ENCODE measurements around the gene CDH23.

CDH23 gene

DNA sequence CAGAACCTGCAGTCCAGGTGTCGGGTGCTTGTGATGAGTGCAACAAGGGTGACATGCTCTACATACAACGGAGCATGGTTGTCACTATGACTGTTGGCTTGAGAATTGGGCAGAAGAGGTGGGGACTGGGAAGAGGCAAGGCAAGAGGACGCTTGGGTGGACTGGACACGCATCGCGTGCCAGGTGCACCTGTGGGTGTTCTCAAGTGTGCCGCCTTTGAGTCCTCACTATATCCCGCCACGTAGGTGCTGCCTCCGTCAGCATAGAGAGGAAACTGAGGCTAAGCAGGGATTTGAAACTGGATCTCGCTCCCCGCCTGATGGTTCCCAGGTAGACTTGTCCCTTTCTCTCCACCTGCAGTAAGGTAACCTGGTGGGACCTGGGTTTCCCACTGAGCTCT is 27.2 kb downstream of the CDH23 start:
- FAIRE-seq, result no peak

DNA sequence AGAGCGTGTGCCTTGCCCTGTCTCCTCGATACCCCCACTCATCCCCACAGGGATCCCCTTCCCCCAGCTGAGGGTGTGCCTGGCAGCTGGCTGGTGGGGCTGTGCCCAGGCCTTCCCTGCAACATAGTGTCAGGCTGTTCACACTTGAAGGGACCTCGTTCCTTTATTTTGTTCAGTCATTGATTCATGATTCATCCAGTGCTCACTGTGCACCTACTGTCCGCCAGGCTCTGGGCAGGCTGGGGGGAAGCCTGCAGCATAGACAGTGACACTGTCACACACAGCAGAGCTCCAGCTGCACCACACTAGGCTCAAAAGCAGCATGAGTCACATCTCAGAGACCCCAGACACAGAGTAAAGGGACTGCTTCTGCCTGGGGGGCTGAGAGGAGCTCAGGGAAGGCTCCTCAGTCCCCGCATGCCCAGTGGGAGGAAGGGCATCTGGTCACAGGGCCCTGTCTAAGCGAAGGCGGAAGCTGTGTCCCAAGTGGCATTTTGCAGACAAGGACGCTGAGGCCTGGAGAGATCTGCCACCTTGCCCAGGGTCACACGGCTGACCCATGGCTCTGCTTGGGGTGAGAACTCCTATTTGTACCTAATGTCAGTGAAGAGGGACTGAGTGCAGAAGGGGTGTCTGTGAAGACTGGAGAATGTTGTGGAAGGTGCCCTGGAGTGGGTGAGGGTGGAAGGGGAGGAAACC is 27.9 kb downstream of the CDH23 start:
- FAIRE-seq, result no peak

DNA sequence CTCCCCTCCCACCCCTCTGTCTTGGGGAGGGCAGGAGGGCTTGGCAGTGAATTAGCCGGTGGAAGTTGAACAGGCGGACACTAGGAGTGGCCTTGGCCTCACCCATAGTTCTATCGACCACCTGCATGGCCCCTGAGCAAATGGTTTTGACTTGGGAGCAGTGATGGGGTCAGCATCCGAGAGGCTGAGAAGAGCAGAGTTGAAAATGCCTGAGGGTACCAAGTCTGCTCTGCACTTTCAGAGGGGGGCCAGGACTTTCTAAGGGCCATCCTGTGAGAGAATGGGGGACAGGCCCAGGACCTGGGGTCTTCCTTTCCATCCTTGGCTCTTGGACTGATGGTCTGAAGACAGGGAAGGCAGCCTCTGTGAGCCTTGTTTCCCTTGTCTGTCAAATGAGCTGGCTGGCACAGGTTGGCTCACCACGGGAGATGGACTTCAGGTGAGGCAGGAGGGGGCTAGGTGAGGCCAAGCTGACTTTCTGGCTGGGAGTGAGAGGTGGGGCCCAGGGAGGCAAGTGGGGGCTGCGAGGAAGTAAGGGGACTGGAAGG is 29.4 kb downstream of the CDH23 start:
- no peak for FAIRE-seq

DNA sequence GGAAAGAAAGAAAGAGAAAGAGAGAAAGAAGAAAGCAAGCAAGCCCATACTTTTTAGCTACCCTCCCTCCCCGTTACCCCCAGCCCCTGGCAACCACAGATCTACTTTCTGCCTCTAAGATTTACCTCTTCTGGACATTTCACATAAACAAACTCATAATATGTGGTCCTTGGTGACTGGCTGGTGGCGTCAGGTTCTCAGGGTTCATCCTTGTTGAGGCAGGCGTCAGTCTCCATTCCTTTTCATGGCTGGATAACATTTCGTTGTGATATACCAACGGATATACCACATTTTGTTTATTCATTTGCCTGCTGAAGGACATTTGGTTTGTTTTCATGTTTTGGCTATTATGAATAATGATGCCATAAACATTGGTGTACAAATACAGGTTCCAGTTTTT is 30.5 kb downstream of the CDH23 start:
- no peak for FAIRE-seq

DNA sequence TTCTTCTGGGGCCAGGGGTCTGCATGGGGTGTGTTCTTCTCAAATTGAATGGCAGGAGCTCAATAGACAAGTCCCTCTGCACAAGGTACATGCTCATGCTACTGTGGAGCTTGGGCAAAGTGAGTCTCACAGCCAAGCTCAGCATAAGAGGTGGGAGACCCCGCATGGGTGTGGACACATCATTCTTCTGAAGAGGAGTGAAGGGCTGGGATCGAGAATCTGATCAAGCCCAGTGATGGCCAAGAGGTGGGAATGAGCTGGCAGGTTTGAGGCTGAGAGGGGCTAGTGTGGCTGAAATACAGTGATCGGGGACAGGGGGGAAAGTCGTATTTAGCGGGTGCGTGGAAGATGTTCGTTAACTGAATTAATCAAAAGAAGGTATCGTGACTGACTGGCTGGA is 32.6 kb downstream of the CDH23 start:
- FAIRE-seq, result no peak

DNA sequence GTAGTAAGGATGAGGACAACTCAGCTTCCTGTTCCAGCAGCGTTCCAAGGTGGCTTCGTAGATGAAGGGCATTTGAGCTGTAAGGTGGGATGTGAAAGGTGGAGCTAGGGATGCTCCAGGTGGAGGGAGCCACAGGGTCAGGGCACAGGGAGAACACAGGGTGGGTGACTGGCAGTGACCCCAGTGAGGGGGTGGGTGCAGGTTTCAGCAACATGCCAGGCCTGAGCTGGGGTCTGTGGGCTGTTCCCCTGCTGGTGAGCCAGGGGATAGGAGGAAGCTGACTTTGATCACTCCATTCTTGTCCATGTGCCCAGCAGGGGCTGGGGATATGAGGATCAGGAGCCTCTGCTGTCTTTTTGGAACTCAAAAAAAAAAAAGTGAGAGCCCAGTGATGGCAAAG is 33.2 kb downstream of the CDH23 start:
- no peak for FAIRE-seq

DNA sequence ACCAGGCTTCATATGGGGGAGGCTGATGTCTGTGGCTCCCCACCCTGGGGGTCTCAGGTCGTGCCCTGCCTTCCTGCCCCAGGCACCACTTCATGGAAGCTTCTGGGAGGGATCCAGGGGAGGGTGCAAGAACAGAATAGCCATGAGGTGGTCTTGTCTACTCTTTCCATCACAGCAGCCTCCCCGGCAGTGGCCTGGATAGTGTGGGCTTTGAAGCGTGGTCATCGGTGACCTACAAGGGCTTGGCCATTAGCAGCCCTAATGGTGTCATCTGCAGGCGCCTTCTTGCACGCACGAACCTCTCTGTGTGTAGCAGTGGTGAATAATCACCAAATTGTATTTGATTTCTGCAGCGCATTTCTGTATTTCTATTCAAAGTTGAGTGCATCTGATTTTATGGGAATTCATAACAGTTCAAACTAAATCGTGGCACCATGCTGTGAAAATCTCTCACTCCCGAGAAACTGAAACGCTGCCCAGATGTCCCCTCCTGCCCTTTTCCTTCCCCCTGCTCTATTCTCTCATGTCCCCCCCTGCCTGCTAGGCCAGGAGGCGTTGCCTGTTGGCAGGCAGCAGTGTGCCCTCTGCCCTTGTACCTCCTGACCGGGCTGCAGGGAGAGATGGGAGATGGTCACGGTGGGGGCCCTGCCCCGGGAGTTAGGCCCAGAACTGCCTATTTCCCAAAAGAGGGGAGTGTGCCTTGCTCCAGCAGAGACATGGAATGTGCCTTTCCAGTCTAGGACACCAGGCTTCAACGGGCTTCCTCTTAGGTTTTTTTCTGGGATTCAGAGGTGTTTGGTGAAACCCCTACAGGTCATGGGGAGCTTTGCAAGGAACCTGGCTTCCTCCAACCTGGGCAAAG is 34.8 kb downstream of the CDH23 start:
- FAIRE-seq, result no peak

DNA sequence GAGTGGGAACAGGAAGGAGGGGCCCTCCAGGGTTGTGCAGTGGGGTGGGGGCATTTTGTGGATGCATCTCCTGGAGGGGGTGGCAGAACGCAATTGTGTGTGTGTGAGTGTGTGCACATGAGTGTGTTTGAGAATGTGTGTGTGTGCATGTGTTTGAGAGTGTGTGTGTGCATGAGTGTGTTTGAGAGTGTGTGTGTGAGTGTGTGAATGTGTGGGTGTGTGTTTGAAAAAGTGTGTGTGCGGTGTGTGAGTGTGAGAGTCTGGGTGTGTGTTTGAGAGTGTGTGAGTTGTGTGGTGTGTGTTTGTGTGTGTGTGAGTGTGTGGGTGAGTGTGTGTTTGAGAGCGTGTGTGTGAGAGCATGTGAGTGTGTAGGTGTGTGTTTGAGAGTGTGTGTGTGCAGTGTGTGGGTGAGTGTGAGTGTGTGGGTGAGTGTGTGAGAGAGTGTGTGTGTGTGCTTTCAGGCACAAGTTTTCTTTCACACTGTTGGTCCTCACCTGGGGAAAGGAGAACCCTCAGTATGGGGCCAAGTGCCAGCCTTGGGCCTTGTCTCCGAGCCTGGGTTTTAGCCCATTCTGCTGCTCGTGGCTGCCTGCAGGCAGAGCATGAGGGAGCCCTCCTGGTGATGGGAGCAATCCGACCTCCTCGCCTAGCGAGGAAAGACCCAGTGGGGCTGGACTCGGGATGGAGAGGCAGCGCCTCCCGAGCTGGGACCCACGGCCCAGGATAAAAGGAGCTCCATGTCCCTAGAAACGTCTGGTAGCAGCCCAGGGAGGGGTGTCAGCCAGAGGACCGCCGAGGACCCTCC is 35.6 kb downstream of the CDH23 start:
- FAIRE-seq, result no peak

DNA sequence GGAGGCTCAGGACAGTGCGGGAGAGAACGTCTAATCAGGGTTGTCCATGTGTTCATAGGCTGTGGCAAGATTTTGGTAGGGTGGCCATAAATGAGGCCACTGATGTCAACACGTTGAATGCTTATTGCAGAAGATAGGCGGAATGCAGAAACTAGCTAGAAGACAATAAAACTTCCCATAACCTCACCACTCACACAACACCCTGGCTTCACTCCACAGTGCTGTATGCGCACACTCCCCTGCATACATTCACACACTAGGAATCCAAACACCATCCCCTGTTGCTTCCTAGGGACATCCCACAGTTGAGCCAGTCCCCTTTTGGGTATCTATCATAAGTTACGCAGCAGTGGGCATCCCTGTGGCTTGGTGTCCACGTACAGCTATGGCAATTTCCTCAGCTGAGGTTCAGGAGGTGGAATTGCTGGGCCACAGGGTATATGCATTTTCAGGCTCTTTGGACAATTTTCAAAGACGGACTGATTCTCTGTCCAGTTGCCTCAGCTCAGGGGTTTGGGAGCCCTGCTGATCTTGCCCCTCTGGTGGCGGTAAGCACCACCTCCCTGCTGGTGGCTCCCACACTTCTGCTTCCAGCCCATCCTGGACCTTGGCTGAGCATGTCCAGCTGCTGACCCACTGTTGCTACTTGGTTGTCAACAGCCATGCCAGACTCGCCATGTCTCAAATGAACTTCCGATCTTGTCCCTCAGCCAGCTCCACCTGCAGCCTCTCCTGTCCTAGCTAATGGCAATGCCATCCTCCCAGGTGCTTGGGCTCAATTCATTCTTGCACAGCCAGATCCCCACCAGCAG is 36.4 kb downstream of the CDH23 start:
- FAIRE-seq, result no peak

DNA sequence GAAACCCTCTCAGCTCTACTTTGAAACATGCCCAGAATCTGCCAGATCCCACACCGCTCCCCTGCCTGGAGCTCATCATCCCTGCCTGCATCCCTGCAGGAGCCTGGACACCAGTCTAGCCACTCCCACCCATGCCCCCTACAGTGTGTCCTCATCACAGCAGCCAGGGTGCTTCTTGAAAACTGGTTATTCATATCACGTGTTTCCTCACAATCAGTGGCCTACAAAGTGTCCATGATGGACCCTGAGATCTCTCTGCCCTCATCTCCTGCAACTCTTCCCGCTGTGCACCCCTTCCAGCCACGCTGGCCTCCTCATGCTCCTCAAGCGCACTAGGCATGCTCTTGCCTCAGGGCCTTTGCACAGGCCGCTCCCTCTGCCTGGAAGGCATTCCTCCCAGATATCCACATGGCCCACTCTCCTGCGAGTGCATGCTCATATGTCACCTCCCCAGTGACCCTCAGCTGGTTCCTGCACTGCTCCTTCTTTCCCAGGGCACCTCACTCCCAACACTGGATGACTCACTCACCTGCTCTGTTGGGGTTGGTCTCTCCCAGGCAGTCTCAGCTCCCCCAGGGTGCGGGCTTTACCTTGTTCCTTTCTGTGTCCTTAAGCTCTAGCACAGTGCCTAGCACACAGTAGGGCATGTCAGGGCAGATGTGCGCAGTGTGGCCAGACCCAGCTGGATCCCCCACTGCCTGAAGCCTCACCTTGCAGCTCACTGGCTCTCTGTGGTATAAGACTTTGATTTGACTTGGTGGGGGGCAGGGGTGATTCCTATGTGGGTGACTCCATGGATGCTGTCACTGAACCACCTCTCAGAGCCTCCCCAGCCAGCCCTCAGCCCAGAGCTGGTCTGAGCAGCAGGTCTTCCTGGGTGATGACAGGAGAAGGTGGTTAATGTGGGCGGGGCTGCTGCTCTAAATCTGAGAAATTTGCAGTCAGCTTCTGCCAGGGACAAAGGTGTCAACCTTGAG is 37.3 kb downstream of the CDH23 start:
- no peak for FAIRE-seq

DNA sequence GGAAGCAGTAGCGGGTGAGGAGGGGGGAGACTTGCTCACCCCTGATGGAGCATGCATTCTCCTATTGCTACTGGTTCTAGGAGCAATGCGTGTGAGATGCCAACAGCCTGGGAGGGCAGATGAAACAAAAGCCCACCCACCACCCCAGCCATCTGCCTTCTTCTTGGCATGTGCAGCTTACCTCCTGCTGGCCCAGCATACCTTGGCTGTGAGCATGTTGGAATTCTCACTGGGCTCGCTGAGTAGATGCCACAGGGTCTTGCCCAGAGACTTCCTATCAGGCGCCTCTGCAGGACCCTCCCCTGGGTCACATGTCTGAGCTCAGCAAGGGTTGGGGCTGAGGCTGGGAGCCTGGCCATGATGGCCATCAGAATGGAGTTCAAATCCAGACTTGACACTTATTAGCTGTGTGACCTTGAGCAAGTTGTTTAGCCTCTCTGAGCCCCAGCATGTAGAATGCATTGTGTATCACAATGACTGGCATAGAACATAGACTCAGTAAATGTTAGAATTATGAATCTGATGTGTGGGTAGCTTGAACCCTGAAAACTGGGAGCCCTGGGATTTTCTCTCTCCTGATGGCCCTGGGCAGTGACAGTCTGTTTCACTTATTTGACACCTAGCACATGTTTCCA is 38.2 kb downstream of the CDH23 start:
- FAIRE-seq, result no peak

DNA sequence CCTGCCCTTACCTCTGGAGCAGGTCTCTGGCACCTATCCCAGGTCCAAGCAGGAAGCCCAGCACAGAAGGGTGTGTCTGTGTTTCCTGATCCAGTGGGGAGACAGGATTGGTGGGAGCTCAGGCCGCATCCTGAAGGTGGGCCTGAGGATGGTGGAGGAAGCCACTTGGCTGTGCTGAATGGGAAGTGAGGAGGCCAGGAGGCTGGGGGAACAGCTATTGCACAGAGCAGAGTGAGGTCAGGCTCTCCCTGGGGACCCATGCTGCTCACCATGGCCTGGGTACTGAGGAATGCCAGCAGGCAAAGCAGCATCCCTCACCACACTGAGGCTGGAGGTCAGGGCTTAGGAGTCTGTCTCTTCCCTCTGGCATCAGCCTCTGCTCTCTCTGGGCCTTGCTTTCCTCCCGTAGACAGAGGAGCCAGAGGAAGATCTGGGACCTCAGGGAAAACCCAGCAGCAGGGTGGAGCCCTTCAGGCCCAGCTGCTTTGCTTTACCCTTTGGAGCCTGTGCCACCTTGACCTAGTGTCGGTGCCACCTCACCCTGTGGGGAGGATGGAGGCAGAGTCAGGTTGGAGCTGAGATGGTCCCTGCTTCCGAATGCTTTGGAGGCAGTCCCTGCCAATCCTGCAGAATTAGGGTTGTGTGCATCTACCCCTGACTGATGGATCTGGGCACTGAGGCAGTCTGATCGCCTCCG is 39.0 kb downstream of the CDH23 start:
- no peak for FAIRE-seq

DNA sequence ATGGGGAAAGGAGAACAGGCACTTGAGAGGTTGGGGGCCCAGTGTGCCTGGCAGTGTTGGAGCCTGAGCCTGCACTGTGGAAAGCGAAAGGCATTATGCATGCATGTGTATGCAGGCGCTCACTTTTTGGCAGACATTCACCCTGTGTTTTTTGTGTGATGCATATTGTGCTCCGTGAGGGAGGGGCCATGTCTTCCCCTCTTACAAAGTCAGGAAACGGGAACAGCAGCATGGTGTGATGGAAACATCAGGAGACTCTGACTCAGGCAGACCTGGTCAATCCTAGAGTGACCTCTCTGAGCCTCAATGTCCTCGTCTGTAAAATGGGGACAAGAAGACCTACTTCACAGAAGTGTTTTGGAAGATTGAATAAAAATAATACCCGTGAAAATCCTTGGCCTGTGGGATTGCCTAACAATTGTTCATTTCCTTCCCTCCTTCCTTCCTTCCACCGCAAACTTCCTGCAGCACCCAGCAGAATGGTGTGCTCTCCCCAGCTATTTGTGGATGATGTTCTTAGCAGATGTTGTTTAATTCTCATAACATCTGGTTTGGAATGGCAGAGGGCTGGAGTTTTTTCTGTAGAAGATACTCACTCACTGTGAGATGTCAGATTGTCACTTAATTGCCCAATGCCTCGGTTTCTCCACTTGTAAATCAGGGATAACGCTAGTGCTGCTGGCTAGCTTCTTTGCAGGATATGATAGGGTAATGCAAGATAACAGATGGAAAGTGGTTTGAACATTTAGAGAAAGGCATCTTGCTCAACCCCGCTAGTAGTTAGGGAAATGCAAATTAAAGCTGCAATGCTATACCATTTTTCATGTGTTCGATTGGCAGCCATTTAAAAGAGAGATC is 39.8 kb downstream of the CDH23 start:
- no peak for FAIRE-seq

DNA sequence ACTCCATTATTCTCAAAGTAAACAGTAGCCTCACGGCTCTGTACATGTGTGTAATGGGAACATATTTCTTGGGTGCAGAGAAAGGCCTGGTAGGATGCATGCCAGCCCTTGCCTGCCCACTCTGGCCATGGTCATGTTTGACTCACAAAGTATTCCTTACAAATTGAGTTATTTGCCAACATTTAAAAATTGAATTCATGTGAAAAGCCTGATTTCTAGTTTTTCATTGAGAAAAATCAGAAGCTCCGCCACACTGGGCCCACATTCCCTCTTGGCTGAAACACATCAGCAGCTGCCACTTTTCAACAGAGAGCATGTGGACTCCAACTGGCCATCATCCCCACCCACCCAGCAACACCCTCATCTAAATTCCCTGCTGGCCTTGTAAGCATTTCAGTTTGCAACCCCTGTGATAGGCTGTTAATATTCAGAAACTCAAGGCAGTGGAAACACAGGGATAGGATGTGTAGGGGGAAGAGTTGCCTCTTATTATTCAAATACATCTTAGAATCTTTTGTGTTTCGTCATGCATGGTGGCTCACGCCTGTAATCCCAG is 40.9 kb downstream of the CDH23 start:
- no peak for FAIRE-seq

DNA sequence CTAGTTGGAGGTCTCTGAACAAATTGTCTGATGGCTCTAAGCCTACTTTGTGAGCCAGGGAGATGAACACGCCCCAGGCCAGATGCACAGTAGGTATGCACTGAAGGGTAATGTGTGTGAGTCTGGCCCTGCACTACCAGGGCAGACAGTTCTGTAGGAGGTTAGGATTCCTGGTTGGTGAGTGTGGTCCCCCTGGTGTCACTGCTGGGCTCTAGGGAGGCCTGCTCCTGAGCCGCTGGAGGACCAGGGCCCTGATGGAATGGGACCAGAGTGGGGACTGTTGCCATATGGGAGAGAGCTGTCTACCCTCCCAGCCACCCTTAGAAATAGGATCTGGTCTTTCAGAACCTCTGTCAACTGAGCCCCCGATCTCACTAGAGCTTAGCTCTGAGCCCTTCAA is 42.0 kb downstream of the CDH23 start:
- no peak for FAIRE-seq

DNA sequence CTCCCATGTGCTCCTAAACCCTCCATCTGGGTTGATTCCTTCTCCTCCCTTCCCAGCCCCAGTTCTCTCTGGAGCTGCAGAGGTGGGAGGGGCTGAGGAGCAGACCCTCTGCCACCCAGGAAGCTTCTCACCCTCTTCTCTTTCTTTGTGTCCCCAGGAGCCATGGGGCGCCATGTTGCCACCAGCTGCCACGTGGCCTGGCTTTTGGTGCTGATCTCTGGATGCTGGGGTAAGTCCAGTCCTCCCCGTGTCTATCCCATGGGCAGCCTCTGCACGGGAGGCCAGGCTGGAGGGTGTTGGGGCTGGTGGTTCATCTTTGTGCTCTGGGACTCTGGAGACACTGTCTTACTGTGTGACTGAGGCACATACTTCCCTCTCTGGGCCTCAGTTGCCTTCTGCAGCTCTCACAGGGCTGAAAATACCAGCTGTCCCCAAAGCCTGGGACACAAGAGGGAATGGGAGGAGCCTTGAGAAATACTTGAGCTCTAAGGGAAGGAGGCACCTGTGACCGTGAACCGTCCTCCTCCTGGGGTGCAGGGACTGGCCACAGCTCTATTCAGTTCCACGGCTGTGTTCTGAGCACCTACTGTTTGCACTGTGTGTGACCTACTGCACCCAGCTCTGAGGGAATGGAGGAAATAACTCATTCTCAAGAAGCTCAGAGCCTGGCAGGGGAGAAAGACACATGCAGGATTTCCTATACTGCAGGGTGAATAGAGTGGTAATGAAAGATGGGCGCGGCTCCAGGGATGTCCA is 43.1 kb downstream of the CDH23 start:
- FAIRE-seq, result no peak

DNA sequence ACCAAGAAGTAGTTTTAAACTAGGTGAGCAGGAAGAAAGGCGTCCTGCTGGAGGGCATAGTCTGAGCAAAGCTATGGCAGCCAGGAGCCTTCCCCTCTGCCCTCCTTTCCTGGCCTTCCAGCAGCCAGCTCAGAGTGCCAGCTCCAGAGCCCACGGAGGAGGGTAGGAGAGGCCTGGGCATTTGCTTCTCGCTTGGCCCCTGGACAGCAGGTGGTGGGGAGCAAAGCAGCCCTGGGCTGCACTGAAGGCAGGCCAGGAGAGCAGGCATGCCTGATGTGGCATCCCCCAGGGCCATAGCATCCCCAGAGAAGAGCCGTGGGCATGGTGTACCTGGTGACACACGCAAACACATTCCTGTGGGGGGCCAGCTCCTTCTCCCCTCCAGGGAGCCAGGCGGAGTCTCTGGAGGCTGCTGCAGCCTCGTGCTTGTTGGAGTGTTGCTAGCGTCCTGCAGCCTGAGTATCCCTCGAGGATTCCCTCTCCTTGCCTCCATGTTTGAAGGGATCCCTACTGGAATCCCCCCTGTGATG is 43.9 kb downstream of the CDH23 start:
- FAIRE-seq, result no peak

DNA sequence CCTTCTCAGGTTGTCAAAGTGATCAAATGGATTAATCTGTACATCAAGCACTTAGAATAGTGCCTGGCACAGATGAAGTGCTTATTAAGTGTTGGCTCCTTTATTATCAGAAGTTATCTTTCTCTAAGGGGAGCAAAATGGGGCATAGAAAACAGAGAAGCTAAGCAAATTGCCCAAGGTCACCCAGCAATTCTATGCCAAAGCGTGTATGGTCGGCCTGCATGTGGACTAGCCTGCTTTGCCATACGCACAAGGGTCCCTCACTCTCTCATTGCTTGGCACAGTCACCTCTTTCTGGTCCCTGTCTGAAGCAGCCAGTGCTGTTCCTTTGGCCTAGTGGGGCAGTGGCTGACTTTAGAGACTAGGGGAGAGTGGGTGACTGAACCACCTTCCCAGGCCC is 45.3 kb downstream of the CDH23 start:
- FAIRE-seq, result no peak
